Testis (tissue), 3 donors: ENCODE results near the gene LNP1. TPM values are rescaled to one million over a fixed set of nuclear protein-coding genes. Genes with fewer than 3 reads are reported as not detected.

Experiments used
- DNase-seq: peaks from one replicate; pipeline ENCODE4 v3.0.0-alpha.2; 2019
- H3K27ac ChIP-seq, 2 donors: fragments of 200-600 bp; sonication (generic); one replicate each; pipeline ENCODE4 v1.5.1; 2019
- H3K27me3 ChIP-seq: fragments of 200-600 bp; sonication (generic); one replicate; pipeline ENCODE4 v1.5.1; 2019
- H3K36me3 ChIP-seq: fragments of 200-600 bp; sonication (generic); one replicate; pipeline ENCODE4 v1.5.1; 2017; ENCODE audit warnings: low read depth; ENCODE audit errors: missing control alignments
- H3K4me1 ChIP-seq: fragments of 200-600 bp; sonication (generic); one replicate; pipeline ENCODE4 v1.5.1; 2019
- H3K4me3 ChIP-seq, 2 donors: fragments of 200-600 bp; sonication (generic); one replicate each; pipeline ENCODE4 v1.5.1; 2017 to 2019
- H3K9me3 ChIP-seq: fragments of 200-600 bp; sonication (generic); one replicate; pipeline ENCODE4 v1.5.1; 2017
- POLR2A ChIP-seq: fragments of 450-650 bp; IDR thresholded peaks from one replicate; pipeline ENCODE4 v1.6.1; 2017; ENCODE audit warnings: antibody characterized with exemption, mild to moderate bottlenecking, moderate library complexity
- WGBS, 2 donors: methylation state at CpG; one replicate each; pipeline ENCODE4 v1.1.5; 2018; 5-methylcytosine and 5-hydroxymethylcytosine counted together
- intact Hi-C: fragments of 100-400 bp; cut with DNase I; formaldehyde crosslinking; loops from one replicate; pipeline ENCODE4 v1.15.1; 2023; ENCODE audit warnings: low total_unique reads
- polyA plus RNA-seq: library from polyadenylated mRNA; stranded (reverse); fragments of 350-450 nt; fragmentation: Illumina TruSeq; extraction: RNeasy Lipid Tissue Mini Kit (QIAGEN cat#74804); gene quantifications from one replicate; pipeline ENCODE4 v1.2.3, GENCODE V29; 2014; ENCODE audit warnings: low read depth, low replicate concordance; ENCODE audit not compliant: insufficient read depth
- total RNA-seq, 2 donors: library from RNA; depleted of rRNA; stranded (reverse); fragments of >200 nt; gene quantifications; one replicate each; pipeline ENCODE4 v1.2.3, GENCODE V29; 2016
- TF ChIP-seq, protein P1 (sequence below), 3 experiments: fragments of 450-650 bp in 2 of 3; fragments of 200-600 bp in 1 of 3; sonication (generic) in 1 of 3; IDR thresholded peaks; one replicate each; pipeline ENCODE4 v1.5.1; 2016 to 2019; ENCODE audit warnings: antibody characterized with exemption in 3 of 3, mild to moderate bottlenecking in 2 of 3, moderate library complexity in 1 of 3

LNP1 gene
- total and polyA plus RNA-seq, 3 donors from 2014 or later, result 14.1 to 57.6 (median 20.9) TPM

DNA sequence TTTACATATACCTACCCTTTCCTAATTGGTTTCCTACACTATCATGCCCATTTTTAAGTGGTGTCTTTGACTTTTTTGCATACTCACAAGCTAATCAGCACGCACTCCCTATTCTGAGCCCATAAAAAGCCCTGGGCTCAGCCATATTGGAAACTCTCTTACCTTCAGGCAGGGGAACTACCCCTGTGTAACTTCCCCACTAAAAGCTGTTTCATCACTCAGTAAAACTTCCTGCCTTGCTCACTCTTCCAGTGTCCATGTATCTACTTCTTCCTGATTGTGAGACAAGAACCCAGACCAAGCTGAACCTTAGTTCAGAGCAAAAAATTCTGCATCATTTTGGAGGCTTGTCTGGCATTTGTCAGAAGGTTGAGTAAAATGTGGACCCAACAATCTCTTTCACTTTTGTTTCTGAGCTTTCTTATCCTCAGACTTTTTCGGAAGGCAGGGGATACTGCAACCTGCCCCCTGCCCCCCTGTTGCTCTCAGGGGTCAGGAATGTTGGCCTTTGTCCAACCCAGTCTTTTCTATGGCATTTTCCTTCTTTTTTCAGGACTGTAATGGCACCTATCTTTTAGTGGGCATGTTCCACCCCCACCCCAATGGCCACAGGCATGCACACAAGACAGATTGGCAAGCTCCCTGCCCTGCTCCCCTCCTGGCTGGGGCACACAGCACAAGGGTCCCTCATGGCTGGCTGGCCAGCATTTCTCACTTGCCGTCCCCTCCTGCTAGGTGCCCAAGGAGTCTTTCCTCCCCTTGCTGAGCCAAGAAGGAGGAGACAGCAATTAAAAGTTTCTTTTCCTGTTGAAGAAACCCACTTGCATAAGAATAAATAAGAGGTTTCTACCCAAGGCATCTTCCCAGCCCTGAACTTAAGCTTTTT lies 64.8 kb downstream of the LNP1 start:
- intact Hi-C loops, result loop anchor here (10.0 kb wide), 1 partner anchor 129 kb away; no protein-coding TSS in a partner anchor
- TF ChIP-seq, protein P1, sequence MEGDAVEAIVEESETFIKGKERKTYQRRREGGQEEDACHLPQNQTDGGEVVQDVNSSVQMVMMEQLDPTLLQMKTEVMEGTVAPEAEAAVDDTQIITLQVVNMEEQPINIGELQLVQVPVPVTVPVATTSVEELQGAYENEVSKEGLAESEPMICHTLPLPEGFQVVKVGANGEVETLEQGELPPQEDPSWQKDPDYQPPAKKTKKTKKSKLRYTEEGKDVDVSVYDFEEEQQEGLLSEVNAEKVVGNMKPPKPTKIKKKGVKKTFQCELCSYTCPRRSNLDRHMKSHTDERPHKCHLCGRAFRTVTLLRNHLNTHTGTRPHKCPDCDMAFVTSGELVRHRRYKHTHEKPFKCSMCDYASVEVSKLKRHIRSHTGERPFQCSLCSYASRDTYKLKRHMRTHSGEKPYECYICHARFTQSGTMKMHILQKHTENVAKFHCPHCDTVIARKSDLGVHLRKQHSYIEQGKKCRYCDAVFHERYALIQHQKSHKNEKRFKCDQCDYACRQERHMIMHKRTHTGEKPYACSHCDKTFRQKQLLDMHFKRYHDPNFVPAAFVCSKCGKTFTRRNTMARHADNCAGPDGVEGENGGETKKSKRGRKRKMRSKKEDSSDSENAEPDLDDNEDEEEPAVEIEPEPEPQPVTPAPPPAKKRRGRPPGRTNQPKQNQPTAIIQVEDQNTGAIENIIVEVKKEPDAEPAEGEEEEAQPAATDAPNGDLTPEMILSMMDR (IDR thresholded peaks at IDR 0.05), result no peak
- TF ChIP-seq POLR2A, result no peak
- H3K27me3 ChIP-seq, result no peaks in the 10 kb centered on the region
- H3K4me3 ChIP-seq, result no peak overlapping the region
- no peak overlapping the region for H3K27ac ChIP-seq
- DNase-seq, result no peak
- 77 to 85% methylated on average over 3 of the region's 3 CpGs for WGBS, 2 donors
- H3K9me3 ChIP-seq, result no peaks in the 10 kb centered on the region
- H3K4me1 ChIP-seq, result no peaks in the 10 kb centered on the region
- H3K36me3 ChIP-seq, result no peaks in the 10 kb centered on the region

DNA sequence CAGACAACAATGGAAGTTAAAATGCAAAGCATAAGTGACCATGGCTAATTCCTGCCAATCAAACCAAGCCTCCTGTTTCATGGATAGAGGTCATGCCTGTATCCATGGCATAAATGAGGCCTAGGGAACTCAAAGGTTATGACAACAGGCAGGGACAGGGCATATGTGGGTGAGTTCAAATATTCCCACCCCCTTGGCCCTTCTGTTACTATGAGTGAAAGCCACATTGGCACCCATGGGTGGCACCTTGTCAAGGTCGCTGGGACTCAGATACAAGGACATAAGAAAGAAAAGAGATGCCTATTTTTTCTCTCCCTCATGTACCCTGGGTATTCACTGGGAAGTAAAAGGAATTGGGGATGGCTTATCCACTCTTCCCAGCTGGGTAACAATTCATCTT lies 65.8 kb downstream of the LNP1 start:
- H3K27ac ChIP-seq, result no peak overlapping the region
- H3K36me3 ChIP-seq, result no peaks in the 10 kb centered on the region
- no peaks in the 10 kb centered on the region for H3K4me1 ChIP-seq
- intact Hi-C loops, result loop anchor here (10.0 kb wide), 1 partner anchor 128 kb away; no protein-coding TSS in a partner anchor
- TF ChIP-seq, protein P1 (IDR thresholded peaks at IDR 0.05), result no peak
- no peak for TF ChIP-seq POLR2A
- H3K27me3 ChIP-seq, result no peaks in the 10 kb centered on the region
- no peak overlapping the region for H3K4me3 ChIP-seq
- DNase-seq, result no peak
- H3K9me3 ChIP-seq, result no peaks in the 10 kb centered on the region
- 93 to 96% methylated on average over 1 of the region's 1 CpG for WGBS, 2 donors

DNA sequence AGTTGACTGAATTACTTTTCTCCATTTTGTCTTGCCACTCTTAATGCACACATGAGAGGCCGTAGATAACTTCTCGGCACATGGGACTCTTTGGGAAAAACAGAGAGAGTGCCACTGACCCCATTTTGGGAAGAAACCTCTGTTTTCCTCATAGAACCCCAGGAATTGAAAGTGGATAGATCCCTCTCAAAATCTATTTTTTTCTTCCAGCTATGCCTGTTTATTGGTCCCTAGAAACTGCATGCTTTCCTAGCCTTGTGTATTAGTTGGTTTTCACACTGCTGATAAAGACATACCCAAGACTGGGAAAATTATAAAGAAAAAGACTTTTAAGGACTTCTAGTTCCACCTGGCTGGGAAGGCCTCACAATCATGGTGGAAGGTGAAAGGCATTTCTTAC lies 67.3 kb downstream of the LNP1 start:
- WGBS, 2 donors, result 96 to 97% methylated on average over 2 of the region's 2 CpGs

DNA sequence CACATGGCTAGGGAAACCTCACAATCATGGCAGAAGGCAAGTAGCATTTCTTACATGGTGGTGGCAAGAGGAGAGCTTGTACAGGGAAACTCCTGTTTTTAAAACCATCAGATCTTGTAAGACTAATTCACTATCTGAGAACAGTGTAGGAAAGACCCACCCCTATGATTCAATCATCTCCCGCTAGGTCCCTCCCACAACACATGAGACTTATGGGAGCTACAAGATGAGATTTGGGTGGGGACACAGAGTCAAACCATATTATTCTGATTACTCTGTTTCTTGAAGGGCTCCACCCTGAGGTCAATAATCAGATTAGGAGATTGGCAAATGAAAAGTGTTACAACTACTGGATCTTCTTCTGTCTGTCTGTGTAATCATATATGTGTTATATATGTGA lies 69.6 kb downstream of the LNP1 start:
- no peak overlapping the region for H3K4me3 ChIP-seq
- H3K27me3 ChIP-seq, result no peaks in the 10 kb centered on the region
- intact Hi-C loops, result no loop called here
- no peaks in the 10 kb centered on the region for H3K36me3 ChIP-seq
- WGBS, 2 donors, result 100% methylated on average over 1 of the region's 1 CpG
- no peaks in the 10 kb centered on the region for H3K9me3 ChIP-seq
- no peaks in the 10 kb centered on the region for H3K4me1 ChIP-seq
- TF ChIP-seq, protein P1 (IDR thresholded peaks at IDR 0.05), result no peak
- TF ChIP-seq POLR2A, result no peak
- no peak for DNase-seq
- no peak overlapping the region for H3K27ac ChIP-seq

More for the DNA sequence above, 67.3 kb downstream of the LNP1 start:
- Histone ChIP-seq H3K27ac (no peak overlapping the region), H3K4me3 (no peak overlapping the region), H3K9me3 (no peaks in the 10 kb centered on the region), H3K27me3 (no peaks in the 10 kb centered on the region), H3K36me3 (no peaks in the 10 kb centered on the region), H3K4me1 (no peaks in the 10 kb centered on the region)
- no peak for TF ChIP-seq POLR2A
- TF ChIP-seq, protein P1 (IDR thresholded peaks at IDR 0.05), result no peak
- intact Hi-C loops, result loop anchor here (10.0 kb wide), 1 partner anchor 126 kb away; no protein-coding TSS in a partner anchor
- DNase-seq, result no peak
